ENCODE measurements around the gene GALR1. TPM values are rescaled to one million over a fixed set of nuclear protein-coding genes. Genes with fewer than 3 reads are reported as not detected.

GALR1 gene
- total RNA-seq, 3 donors from 2014 or later = under 0.01 TPM; not detected in 1

GRCh38 chr18:77255426-77256105, 5.9 kb downstream of the GALR1 start:
- Histone ChIP-seq H3K4me1 (peaks cover 0 to under 1% of the 10 kb centered on the region in 2 donors), H3K4me3 (no peak overlapping the region), H3K27me3 (peaks cover 0 to 20% of the 10 kb centered on the region in 2 donors), H3K36me3 (no peaks in the 10 kb centered on the region), H3K9me3 (no peaks in the 10 kb centered on the region), H3K27ac (no peak overlapping the region)
- no peak for DNase-seq (ENCODE audit: low spot score in 2 of 2)
- TF ChIP-seq, protein P1, sequence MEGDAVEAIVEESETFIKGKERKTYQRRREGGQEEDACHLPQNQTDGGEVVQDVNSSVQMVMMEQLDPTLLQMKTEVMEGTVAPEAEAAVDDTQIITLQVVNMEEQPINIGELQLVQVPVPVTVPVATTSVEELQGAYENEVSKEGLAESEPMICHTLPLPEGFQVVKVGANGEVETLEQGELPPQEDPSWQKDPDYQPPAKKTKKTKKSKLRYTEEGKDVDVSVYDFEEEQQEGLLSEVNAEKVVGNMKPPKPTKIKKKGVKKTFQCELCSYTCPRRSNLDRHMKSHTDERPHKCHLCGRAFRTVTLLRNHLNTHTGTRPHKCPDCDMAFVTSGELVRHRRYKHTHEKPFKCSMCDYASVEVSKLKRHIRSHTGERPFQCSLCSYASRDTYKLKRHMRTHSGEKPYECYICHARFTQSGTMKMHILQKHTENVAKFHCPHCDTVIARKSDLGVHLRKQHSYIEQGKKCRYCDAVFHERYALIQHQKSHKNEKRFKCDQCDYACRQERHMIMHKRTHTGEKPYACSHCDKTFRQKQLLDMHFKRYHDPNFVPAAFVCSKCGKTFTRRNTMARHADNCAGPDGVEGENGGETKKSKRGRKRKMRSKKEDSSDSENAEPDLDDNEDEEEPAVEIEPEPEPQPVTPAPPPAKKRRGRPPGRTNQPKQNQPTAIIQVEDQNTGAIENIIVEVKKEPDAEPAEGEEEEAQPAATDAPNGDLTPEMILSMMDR (IDR thresholded peaks at IDR 0.05) = no peak
- no peak for TF ChIP-seq POLR2AphosphoS5 (IDR thresholded peaks at IDR 0.05)
- intact Hi-C loops (cut with DNase I; ENCODE audit: low total_unique reads) = no loop called here

DNA sequence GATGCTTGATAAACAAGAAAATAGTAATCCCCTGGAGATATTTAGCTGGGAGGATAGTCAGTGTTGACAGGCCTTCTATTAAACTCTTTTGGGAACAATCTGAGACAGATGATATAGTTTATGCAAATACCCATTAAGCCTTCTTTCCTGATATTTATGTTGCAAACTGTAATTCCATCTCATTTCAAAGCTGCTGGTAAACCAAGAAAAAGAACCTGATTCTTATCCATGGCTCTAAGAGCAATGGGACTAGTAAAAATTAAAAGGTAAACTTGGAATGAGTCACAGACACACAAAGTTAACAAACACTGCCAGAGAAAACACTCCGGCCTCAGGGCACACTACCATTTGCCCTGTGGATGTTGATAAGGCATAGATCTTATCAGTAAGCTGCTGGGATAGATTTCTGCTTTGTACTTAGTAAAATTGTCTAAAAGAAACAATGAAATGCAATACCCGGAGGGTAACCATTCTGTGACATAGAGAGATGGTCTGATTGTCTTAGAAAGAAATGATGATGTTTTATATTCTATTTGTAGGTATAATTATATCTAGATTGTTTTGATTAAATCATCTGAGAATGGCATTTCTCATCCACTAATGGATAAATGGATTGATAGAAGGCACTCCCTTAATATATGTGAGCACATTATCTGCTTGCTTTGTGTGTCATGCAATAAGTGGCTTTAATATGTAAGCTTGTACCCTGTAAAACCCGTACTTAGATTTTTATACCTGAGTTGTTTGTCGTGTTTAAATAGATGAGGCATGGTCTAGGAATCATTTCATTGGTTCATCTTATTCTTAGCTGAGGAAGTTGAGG, 13.2 kb downstream of the GALR1 start:
- Histone ChIP-seq H3K27ac (no peak overlapping the region), H3K4me1 (no peaks in the 10 kb centered on the region), H3K27me3 (peaks cover 0 to 6% of the 10 kb centered on the region in 2 donors), H3K36me3 (no peaks in the 10 kb centered on the region), H3K4me3 (no peak overlapping the region), H3K9me3 (peaks cover 0 to 6% of the 10 kb centered on the region in 2 donors)
- intact Hi-C loops (cut with DNase I; ENCODE audit: low total_unique reads) = no loop called here
- DNase-seq (ENCODE audit: low spot score in 2 of 2) = no peak
- no peak for TF ChIP-seq POLR2AphosphoS5 (IDR thresholded peaks at IDR 0.05)

DNA sequence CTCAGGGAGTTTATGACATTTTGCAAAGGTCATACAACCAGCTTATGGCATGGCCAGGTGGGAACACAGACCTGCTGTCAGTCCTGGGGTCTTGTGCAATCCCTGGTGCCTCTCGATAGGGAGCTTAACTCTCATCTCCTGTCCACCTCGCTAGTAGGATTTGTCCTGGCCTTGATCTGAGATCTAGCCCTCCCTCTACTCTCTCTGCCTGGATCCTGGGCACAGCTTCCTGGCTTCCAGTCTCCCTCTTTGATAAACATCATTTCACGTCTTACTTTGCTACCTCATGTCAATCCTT, 13.8 kb downstream of the GALR1 start:
- Histone ChIP-seq H3K27me3 (peaks cover 0 to 6% of the 10 kb centered on the region in 2 donors), H3K4me3 (no peak overlapping the region), H3K36me3 (no peaks in the 10 kb centered on the region), H3K9me3 (peaks cover 0 to 6% of the 10 kb centered on the region in 2 donors), H3K27ac (no peak overlapping the region), H3K4me1 (no peaks in the 10 kb centered on the region)
- DNase-seq (ENCODE audit: low spot score in 2 of 2) = no peak
- TF ChIP-seq POLR2AphosphoS5 (IDR thresholded peaks at IDR 0.05) (no peak), POLR2A (IDR thresholded peaks at IDR 0.05) (no peak)
- TF ChIP-seq, protein P1 (IDR thresholded peaks at IDR 0.05) = no peak
- intact Hi-C loops (cut with DNase I; ENCODE audit: low total_unique reads) = no loop called here

DNA sequence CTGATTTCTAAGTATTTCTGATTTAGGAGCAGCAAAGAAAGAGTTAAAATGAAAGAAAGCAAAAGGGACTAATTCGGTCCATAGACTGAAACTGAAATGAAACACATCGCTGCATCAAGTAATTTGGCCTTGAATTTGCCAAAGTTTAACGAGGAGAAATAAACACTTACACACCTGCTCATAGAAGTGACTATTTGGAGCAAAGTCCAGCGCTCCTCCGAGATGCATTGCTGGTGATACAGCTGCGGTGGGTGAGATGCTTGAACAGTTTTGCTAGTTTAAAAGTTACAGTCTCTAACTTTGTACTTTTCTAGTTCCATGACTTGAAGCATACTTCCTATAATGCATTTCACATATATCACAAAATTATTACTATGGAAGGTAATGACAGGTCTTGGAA, 18.3 kb downstream of the GALR1 start:
- Histone ChIP-seq H3K36me3 (no peaks in the 10 kb centered on the region), H3K9me3 (peaks cover 0 to 6% of the 10 kb centered on the region in 2 donors), H3K4me3 (no peak overlapping the region), H3K27me3 (no peaks in the 10 kb centered on the region), H3K27ac (no peak overlapping the region), H3K4me1 (no peaks in the 10 kb centered on the region)
- TF ChIP-seq POLR2AphosphoS5 (IDR thresholded peaks at IDR 0.05) = no peak
- TF ChIP-seq, protein P1 (IDR thresholded peaks at IDR 0.05) = no peak
- TF ChIP-seq POLR2A (IDR thresholded peaks at IDR 0.05) = no peak
- intact Hi-C loops (cut with DNase I; ENCODE audit: low total_unique reads) = loop anchor here (1.0 kb wide), 1 partner anchor 17 kb away; no protein-coding TSS in a partner anchor
- no peak for DNase-seq (ENCODE audit: low spot score in 2 of 2)

DNA sequence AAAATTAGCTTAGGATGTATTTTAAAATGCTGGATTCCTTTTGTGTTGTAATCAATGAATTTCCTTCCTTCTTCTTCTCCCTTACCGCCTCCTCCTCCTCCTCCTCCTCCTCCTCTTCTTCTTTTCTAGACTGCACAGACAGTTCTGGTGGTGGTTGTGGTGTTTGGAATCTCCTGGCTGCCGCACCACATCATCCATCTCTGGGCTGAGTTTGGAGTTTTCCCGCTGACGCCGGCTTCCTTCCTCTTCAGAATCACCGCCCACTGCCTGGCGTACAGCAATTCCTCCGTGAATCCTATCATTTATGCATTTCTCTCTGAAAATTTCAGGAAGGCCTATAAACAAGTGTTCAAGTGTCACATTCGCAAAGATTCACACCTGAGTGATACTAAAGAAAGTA, 18.8 kb downstream of the GALR1 start:
- DNase-seq (ENCODE audit: low spot score in 2 of 2) = no peak
- Histone ChIP-seq H3K27ac (no peak overlapping the region), H3K4me1 (no peaks in the 10 kb centered on the region), H3K9me3 (peaks cover 0 to 6% of the 10 kb centered on the region in 2 donors), H3K27me3 (no peaks in the 10 kb centered on the region), H3K4me3 (no peak overlapping the region), H3K36me3 (no peaks in the 10 kb centered on the region)
- intact Hi-C loops (cut with DNase I; ENCODE audit: low total_unique reads) = loop anchor here (1.0 kb wide), 1 partner anchor 17 kb away; no protein-coding TSS in a partner anchor
- TF ChIP-seq, protein P1 (IDR thresholded peaks at IDR 0.05) = no peak
- TF ChIP-seq POLR2A (IDR thresholded peaks at IDR 0.05) (no peak), POLR2AphosphoS5 (IDR thresholded peaks at IDR 0.05) (no peak)
